Duodenal mucosa (tissue), 2 donors: ENCODE measurements around the gene CARD16.

Experiments
- H3K27ac ChIP-seq: one replicate; pipeline ENCODE4 v1.7.0; 2013; ENCODE audit warnings: low read depth, low read length
- H3K27me3 ChIP-seq, 2 donors: one replicate each; pipeline ENCODE4 v1.7.0; 2013; ENCODE audit warnings: low read length in 2 of 2, control low read depth in 1 of 2; ENCODE audit not compliant: insufficient read depth in 2 of 2, control insufficient read depth in 1 of 2
- H3K36me3 ChIP-seq, 2 donors: one replicate each; pipeline ENCODE4 v1.7.0; 2013; ENCODE audit warnings: low read length in 2 of 2, control low read depth in 1 of 2; ENCODE audit not compliant: insufficient read depth in 2 of 2, control insufficient read depth in 1 of 2
- H3K4me1 ChIP-seq, 2 donors: one replicate each; pipeline ENCODE4 v1.7.0; 2013; ENCODE audit warnings: low read length in 2 of 2, control low read depth in 1 of 2; ENCODE audit not compliant: insufficient read depth in 2 of 2, control insufficient read depth in 1 of 2
- H3K4me3 ChIP-seq, 2 donors: one replicate each; pipeline ENCODE4 v1.7.0; 2013; ENCODE audit warnings: low read length in 2 of 2, low read depth in 1 of 2
- H3K9ac ChIP-seq, 2 donors: one replicate each; pipeline ENCODE4 v1.7.0; 2013; ENCODE audit warnings: low read length in 2 of 2, low read depth in 1 of 2
- H3K9me3 ChIP-seq, 2 donors: one replicate each; pipeline ENCODE4 v1.7.0; 2013; ENCODE audit warnings: low read length in 2 of 2, control low read depth in 1 of 2; ENCODE audit not compliant: control insufficient read depth in 1 of 2

The CARD16 gene

DNA sequence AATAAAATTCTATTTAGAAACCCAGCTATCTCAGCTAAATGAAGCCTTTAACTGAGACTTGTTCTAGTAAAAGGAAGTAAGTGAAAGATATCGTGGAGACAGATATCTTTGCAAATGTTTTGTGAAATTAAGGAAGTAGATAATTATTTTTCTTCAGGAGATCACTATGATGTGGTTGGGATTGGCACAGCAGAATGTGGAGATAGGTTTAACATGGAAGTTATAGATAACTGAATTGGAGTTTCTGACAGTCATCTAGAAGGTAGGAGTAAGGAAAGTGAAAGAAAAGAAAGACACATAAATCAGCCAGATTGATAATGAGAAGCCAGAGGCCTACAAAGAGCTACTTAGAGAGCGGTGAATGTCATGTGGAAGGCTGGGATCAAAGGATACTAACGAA is 17.5 kb downstream of the CARD16 start:
- no peak overlapping the region for H3K9ac ChIP-seq
- no peaks in the 10 kb centered on the region for H3K27me3 ChIP-seq
- no peak overlapping the region for H3K27ac ChIP-seq
- peaks cover 16 to 37% of the 10 kb centered on the region in 2 donors for H3K4me1 ChIP-seq
- H3K9me3 ChIP-seq = no peaks in the 10 kb centered on the region
- H3K4me3 ChIP-seq = no peak overlapping the region
- H3K36me3 ChIP-seq = peaks cover 22 to 45% of the 10 kb centered on the region in 2 donors

DNA sequence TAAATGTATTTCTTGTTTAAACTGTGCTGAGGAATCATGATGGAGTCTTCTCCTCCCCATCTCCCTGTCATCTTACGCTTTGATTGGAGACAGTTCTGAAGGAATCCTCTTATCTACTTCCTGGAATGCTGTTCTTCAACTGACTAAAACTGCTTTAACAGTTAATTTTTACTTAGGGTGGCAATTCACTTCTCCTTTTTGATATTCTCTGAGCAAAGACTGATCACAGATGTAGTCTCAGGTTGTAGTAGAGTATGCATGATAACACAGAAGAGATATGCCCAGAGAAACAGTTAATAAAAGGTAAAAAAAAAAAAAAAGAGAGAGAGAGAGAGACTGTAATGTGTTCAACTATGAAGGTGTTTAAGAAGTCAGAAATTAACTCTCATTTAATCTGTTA is 20.7 kb downstream of the CARD16 start:
- H3K4me1 ChIP-seq = peaks cover 9 to 22% of the 10 kb centered on the region in 2 donors
- no peak overlapping the region for H3K27ac ChIP-seq
- H3K27me3 ChIP-seq = no peaks in the 10 kb centered on the region
- no peak overlapping the region for H3K9ac ChIP-seq
- H3K36me3 ChIP-seq = peaks cover 10 to 26% of the 10 kb centered on the region in 2 donors
- no peak overlapping the region for H3K4me3 ChIP-seq
- no peaks in the 10 kb centered on the region for H3K9me3 ChIP-seq

DNA sequence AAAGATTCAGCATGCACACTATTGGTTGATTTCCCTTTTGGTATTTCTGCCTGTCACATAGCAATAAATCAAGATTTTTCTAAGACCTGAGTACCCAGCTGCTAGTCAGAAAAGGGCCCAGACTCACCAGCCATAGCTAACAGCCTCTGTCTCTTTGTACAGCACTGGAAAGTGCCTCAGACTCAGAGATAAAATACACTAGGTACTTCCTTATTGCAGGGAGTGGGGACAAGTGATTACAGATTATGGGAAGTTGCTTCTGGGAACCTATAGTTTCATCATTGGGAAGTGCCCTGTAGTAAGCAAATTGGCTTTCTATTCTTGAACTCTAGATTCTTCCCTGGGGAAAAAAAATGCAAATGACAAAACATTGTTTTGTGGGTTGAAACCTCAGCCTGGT is 22.1 kb downstream of the CARD16 start, which contains the start of gene CASP5:
TSS of gene CASP5 (minus strand) at position 166 of the 400 bp plus-strand sequence. CDS start at position 134, 32 bp downstream.
- Histone ChIP-seq H3K36me3 (peaks cover 5 to 17% of the 10 kb centered on the region in 2 donors), H3K9ac (no peak within 1 kb of the TSS), H3K9me3 (no peaks in the 10 kb centered on the region), H3K4me1 (peaks cover 3 to 13% of the 10 kb centered on the region in 2 donors), H3K27me3 (no peaks in the 10 kb centered on the region), H3K27ac (no peak within 1 kb of the TSS), H3K4me3 (peak within 1 kb of the TSS in 1 of 2 donors; percentile 24)

DNA sequence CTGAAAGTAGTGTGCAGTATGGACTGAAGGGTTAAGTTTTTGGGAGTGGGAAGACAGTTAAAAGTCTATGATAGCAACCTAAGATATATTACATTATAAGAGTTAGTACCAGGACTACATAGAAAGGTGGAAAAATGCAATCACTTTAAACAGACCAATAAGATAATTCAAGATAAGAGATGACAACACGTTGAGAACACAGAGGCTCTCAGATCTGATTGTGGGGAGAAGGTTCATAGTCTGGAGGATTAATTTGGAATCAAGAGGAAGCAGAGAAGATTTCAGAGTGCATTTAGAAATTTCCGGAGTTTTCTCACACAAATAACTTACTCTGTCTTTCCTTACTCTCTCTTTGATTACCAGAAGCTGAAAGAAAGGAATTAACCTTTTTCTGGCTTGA is 22.6 kb downstream of the CARD16 start:
- H3K4me3 ChIP-seq = peak overlapping the region in 1 of 2 donors; percentile 24
- no peak overlapping the region for H3K9ac ChIP-seq
- peaks cover 5 to 17% of the 10 kb centered on the region in 2 donors for H3K36me3 ChIP-seq
- H3K27ac ChIP-seq = no peak overlapping the region
- no peaks in the 10 kb centered on the region for H3K9me3 ChIP-seq
- H3K4me1 ChIP-seq = peaks cover 3 to 9% of the 10 kb centered on the region in 2 donors
- H3K27me3 ChIP-seq = no peaks in the 10 kb centered on the region

DNA sequence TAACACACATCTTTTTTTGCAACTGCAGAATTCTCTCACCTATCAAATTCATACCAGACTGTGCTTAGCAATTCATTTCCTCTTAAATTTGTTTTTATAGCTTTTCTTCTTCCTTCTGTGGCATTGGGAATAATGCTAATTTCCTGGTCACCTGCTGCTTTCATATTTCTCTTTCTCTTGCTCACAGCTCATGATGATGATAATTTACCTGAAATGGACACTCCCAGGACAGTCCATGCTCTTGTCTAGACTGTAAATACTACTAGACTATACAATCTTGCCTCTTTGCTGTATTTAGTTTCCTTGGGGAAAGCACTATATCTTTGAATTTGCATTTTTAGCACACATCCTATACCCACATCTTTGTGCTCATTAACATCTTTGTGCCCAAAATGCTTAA is 37.7 kb downstream of the CARD16 start:
- no peaks in the 10 kb centered on the region for H3K4me1 ChIP-seq
- H3K36me3 ChIP-seq = no peaks in the 10 kb centered on the region
- no peaks in the 10 kb centered on the region for H3K27me3 ChIP-seq
- no peaks in the 10 kb centered on the region for H3K9me3 ChIP-seq
- H3K4me3 ChIP-seq = no peak overlapping the region
- H3K9ac ChIP-seq = no peak overlapping the region
- H3K27ac ChIP-seq = no peak overlapping the region

DNA sequence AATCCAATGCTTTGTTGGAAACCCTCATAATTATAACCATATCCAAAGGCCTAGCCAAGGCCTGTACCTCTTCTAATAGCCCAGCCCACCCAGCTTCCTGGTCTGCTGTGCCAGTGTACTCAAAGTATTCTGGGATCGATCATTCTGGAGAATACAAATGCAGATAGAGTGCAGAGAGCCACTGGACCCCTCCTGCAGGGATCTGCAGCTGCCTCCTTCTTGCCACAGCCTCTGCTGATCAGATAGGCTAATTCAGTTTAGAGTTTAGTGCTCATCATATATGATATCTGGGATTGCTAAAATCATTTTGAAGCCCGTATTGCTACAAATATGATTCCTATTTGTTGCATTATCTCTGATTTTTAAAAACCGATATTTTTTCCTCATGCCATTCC is 39.7 kb downstream of the CARD16 start:
- H3K9ac ChIP-seq = no peak overlapping the region
- no peaks in the 10 kb centered on the region for H3K4me1 ChIP-seq
- H3K36me3 ChIP-seq = no peaks in the 10 kb centered on the region
- no peak overlapping the region for H3K4me3 ChIP-seq
- no peak overlapping the region for H3K27ac ChIP-seq
- H3K27me3 ChIP-seq = no peaks in the 10 kb centered on the region
- H3K9me3 ChIP-seq = no peaks in the 10 kb centered on the region

DNA sequence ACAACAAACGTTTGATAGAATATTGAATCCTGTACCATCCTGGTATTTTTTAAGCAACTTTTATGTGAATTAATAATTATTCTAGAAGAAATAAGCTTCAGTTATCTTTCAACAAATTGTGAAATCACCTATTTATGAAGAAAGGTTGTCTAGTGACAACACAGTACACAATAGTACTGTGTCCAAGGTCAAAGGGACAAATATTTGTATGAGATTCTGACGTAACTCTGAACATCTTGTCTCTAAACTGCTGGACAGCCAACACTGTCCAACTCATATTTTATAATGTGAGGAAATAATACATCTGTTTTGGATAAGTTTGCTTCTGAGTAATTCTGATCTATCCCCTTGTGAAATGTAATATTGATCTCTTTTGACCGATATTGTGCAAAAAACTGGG is 41.1 kb downstream of the CARD16 start:
- Histone ChIP-seq H3K4me1 (no peaks in the 10 kb centered on the region), H3K27me3 (no peaks in the 10 kb centered on the region), H3K9ac (no peak overlapping the region), H3K27ac (no peak overlapping the region), H3K4me3 (no peak overlapping the region), H3K9me3 (no peaks in the 10 kb centered on the region), H3K36me3 (no peaks in the 10 kb centered on the region)

DNA sequence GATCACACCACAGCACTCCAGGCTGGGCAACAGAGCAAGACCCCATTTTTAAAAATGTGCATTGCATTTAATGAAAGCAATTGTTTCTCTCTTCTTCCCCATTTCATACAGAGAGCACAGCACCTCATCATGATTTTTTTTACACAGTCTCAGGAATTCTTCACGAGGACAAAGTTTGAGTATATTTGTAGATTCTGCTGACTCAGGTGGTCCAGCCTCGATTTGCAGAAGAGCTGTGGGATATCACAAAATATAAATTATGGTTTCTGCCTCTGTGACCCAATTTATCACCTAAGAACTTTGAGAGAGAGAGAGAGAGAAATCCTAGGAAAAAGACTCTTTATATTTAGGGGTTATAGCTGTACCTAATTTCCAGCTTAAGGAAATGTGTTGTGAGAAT is 42.0 kb downstream of the CARD16 start:
- Histone ChIP-seq H3K4me1 (no peaks in the 10 kb centered on the region), H3K27me3 (no peaks in the 10 kb centered on the region), H3K27ac (no peak overlapping the region), H3K9ac (no peak overlapping the region), H3K36me3 (no peaks in the 10 kb centered on the region), H3K4me3 (no peak overlapping the region), H3K9me3 (no peaks in the 10 kb centered on the region)

DNA sequence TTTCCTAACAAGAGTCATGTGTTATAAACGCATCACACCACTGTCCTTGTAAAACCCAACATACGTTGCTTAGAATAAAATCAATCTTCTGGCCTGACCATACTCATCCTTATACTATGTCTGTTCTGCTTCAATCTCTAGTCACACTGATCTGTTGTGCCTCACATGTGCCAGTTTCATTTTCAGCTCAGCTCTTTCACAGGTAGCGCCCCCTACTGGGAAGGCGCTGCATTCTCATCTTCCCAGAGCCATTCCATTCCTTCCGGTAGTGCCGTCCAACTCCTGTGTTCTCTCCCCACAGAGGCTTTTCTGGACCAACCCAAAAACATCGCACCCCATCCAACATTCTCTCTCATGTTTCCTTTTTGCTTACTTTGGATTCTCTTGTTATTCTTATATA is 44.3 kb downstream of the CARD16 start:
- Histone ChIP-seq H3K9me3 (no peaks in the 10 kb centered on the region), H3K4me1 (no peaks in the 10 kb centered on the region), H3K4me3 (no peak overlapping the region), H3K27ac (no peak overlapping the region), H3K27me3 (no peaks in the 10 kb centered on the region), H3K9ac (no peak overlapping the region), H3K36me3 (no peaks in the 10 kb centered on the region)

DNA sequence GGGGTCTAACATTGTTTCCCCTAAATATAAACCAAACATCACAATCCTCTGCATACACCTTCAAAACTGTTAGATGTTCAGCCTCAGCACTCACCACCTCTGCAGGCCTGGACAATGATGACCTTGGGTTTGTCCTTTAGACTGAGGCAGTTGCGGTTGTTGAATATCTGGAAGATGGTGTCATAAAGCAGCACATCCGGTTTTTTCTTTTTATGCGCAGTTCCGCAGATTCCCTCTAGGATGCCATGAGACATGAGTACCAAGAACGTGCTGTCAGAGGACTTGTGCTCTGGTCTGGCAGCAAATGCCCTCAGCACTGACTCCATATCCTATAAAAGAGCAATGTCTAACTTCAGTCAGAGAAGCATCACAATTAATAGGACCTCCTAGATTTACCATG is 45.0 kb downstream of the CARD16 start:
- Histone ChIP-seq H3K9me3 (no peaks in the 10 kb centered on the region), H3K27me3 (no peaks in the 10 kb centered on the region), H3K27ac (no peak overlapping the region), H3K9ac (no peak overlapping the region), H3K4me1 (no peaks in the 10 kb centered on the region), H3K36me3 (no peaks in the 10 kb centered on the region), H3K4me3 (no peak overlapping the region)

DNA sequence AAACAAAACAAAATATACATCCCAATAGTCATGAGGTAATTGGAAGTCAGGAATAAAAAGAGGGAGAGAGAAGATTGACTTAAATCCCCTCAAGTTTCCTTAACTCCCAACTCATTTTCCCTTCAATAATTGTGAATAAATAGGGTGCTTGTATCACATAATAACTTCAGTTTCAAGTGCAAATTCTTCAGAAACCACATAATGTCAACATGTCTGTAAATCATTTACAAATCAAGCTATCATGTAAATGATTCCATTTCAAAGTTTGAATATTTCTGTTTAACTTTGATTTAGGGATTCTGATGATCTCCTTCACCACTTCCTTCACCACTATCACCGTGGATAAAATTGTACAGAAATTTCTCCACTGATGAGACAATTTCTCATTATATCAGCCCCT is 45.4 kb downstream of the CARD16 start:
- Histone ChIP-seq H3K27me3 (no peaks in the 10 kb centered on the region), H3K4me1 (no peaks in the 10 kb centered on the region), H3K4me3 (no peak overlapping the region), H3K27ac (no peak overlapping the region), H3K9me3 (no peaks in the 10 kb centered on the region), H3K36me3 (no peaks in the 10 kb centered on the region), H3K9ac (no peak overlapping the region)
